Pons (tissue), 1 donor: ENCODE measurements around the gene ZSWIM4.
"Not testable (repeated sequence)": the region's sequence is repeated elsewhere in the genome, so short reads cannot be mapped to it uniquely, and the experiment has no call there.

Experiments
- DNase-seq: peaks from one replicate; pipeline ENCODE4 v3.0.0-alpha.2; 2016; ENCODE audit warnings: low spot score

Gene ZSWIM4

DNA sequence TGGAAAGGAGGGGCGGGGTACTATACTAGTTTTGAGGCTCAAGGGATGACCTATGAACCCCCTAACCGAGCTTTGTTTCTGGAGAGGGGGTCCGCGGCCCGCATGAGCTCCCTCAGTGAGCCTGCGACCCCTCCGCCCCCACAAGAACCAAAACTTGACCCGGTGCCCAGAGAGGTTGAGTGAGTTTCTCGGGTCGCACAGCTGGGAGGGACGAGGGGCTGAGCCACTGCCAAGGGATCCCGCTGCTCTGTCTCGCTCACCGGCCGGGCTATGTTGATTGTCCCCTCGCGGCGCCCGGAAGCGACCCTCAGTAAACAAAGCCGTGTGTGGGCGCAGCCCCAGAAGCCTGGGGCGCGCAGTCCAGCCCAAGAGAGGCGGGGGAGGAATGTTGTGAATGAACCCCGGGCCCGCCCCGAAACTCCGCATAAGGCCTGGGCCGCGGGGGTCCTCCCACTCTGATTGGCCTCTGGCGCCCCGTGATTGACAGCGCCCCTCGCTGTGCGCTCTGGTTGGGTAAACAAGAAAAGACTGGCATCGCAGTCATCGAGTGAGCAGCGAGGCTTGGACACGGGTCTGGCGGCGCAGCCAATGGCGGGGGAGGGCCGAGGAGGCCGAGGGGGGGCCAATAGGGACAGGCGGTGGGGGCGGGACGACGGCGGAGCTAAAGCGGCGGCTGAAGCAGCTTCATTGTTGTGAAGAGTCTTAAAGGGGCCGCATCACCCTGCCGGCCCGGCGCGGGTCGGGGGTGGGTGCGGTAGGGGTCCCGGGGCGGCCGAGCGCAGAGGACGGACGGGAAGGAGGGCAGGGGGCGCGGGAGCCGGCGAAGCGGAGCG lies at the start of gene ZSWIM4:
TSS of gene ZSWIM4 (plus strand) at position 687 of the 833 bp plus-strand sequence. CDS start 206 bp downstream, outside the sequence.
- peak; percentile 99 for DNase-seq

DNA sequence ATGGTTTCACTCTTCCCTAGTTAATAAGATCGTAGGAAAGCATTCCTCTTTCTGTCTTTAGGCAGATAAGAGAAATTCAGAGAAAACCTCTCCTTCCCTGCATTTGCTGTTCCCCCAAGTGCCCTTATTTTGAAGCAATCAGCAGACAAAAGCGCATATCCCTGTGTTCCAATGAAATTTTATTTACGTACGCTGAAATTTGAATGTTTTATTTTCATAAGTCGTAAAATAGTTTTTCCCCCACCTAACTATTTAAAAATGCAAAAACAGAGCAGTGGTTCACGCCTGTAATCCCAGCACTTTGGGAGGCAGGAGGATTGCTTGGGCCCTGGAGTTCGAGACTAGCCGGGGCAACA lies 48.2 kb upstream of the ZSWIM4 start:
- no peak for DNase-seq

DNA sequence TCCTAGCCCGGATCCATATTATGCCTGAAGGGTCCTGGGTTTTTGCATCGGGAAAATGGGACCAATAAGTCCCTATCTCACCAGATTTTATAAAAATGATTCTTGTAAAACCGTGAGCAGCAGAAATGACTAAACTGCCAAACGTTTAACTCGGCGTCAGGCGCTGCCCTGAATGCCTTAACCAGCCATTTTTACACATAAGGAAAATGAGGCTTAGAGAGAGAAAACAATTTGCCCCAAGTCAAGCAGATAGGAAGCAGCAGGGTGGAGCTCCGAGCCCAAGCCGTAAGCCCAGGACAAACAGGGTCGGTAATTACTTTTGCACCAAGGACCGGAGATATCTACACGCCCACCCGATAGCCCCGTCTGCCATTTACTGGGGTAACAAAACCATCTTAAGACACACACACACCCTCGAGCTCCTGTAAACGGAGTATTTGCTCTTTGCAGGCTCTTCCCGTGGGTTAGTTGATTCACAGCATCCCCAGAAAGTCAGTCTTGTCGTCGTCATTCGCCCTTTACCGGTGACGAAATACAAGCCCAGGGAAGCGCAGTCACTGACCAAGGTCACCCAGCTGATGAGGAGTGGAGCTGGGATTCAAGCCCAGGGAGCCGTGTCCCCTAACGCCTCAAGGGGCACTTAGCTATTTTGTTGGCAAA lies 46.9 kb upstream of the ZSWIM4 start:
- DNase-seq = no peak

DNA sequence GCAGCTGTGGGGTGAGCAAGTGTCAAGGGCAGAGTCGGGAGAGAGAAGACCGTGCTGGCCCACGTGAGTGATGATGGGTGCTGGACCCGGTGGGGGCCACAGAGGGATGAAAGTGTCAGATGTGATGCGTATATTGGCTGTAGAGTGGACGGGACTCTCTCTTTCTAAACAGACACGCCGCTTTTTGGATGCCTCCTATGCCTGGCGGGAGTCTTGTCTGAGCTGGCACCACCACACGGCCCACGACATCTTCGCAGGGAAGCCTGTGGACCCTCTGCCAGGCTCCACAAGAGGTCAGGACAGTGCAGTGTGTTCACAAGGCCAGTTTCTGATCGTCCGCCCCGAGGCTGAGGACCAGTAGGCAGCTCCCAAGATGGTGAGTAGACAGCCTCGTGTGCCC lies 43.8 kb upstream of the ZSWIM4 start:
- DNase-seq = no peak

DNA sequence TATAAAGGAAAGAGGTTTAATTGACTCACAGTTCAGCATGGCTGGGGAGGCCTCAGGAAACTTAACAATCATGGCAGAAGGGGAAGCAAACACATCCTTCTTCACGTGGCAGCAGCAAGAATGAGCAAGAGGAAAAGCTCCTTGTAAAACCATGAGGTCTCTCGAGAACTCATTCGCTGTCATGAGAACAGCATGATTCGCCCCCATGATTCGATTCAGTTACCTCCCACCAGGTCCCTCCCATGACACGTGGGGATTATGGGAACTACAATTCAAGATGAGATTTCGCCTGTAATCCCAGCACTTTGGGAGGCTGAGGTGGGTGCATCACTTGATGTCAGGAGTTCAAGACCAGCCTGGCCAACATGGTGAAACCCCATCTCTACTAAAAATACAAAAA lies 41.6 kb upstream of the ZSWIM4 start:
- DNase-seq = not testable (repeated sequence)

DNA sequence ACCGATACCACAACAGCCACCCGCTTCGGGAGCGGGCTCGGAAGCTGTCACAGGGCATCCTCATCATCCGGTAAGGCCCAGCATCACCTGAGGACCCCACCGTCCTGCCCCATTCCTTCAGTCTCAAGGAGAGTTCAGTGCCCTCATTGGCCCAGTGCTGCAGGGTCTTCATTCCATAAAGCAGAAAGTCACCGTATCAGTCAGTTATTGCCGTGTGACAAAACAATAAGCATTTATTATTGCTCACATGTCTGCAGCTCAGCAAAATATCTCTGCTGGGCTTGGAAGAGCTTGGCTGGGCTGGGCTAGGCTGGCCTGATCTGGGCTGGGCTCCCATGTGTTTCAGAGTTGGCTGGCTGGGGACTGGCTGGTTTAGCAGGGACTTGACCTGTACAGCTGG lies 39.0 kb upstream of the ZSWIM4 start:
- no peak for DNase-seq

DNA sequence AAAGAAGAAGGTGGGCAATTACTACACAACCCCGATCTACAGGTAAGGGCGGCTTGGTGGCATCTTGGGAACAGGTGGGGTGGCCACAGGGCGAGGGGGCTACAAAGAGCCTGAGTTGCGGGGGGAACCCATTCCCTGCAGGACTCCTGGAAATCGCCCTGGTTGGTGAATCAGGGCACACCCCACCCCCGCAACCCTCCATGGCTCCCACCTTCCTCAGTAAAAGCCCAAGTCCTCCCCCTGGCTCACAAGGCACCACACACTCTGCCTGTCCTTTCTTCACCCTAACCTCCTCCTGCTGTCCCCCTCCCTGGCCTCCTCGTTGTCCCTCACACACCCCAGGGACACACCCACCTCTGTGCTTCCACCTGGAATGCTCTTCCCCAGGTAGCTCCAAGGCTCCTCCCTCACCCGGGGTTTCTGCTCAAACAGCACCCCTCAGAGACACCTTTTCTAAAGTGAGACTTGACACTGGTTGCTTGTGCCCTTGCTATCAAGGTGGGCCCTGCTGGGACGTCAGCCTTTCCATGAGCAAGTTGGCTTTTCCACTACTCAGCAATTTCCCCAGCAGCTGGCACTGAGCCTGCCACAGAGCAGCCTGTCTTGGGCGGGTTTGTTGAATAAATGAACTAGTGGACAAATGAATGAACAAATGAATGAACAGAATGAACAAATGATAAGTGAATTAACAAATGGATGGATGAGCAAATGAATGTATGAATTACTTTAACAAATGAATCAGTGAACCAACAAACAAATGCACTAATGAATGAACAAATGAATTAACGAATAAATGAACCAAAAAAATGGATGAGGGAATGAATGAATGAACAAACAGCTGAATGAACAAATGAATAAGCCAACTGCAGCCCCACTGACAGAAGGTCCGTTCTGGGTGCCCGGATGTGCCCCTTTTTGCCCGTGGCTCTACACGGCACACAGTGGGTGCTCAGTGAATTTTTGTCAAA lies 37.2 kb upstream of the ZSWIM4 start:
- DNase-seq = no peak

DNA sequence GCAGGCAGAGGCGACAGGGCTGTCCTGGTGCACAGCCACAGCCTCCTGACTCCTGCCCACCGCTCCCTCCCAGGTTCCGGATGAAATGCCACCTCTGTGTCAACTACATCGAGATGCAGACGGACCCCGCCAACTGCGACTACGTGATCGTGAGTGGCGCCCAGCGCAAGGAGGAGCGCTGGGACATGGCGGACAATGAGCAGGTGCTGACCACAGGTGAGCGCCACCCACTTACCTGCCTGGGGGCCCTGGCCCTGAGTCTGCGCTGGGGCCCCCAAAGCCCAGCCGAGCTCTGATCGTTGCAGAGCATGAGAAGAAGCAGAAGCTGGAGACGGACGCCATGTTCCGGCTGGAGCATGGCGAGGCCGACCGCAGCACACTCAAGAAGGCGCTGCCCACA lies 36.4 kb upstream of the ZSWIM4 start:
- DNase-seq = no peak

DNA sequence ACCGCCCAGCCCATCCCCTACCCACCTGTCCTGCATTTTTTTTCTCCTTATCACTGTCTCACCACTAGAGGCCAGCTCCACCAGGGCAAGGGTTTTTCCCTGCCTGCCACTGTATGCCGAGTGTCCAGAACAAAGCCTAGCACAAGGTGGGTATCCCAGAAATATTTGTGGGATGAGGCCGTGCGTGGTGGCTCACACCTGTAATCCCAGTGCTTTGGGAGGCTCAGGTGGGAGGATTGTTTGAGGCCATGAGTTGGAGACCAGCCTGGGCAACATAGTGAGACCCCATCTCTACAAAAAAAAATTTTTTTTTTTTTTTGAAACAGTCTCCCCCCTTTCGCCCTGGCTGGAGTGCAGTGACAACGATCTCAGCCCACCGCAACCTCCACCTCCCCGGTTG lies 33.8 kb upstream of the ZSWIM4 start:
- DNase-seq = no peak

DNA sequence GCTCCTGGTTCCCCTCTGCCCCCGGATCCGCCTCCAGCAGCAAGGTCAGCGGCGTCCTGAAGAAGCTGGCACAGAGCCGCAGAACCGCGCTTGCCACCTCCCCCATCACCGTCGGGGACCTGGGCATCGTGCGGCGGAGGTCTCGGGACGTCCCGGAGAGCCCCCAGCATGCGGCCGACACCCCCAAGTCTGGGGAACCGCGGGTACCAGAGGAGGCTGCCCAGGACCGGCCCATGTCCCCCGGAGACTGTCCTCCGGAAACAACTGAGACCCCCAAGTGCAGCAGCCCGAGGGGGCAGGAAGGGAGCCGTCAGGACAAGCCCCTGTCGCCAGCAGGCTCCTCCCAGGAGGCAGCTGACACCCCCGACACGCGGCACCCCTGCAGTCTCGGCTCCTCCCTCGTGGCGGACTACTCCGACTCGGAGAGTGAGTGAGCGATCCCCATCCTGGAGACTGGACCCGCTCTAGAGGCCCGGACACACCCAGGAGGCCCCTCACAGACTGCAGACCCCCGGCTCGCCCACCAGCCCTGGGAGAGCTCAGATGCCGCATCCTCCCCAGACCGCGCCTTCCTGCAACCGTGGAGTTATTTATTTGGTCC lies 32.5 kb upstream of the ZSWIM4 start:
- DNase-seq = no peak

DNA sequence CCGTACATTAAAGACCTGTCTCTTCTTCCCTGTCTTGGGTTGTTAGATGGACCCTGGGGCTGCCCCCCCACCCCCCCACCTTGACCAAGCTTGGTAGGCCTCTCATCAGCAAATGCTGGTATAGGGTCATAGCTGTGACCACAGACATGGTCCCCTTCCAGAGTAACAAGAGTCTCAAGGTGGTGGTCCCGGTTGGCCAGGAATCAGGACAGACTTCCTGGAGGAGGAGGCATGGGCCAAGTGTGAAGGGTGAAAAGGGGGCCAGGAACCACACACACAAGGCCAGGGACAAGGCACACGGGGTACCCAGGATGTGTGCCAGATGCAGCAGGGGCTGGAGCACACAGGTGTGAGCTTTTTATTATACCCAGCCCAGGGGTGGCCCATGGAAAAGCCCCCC lies 32.0 kb upstream of the ZSWIM4 start:
- DNase-seq = no peak

DNA sequence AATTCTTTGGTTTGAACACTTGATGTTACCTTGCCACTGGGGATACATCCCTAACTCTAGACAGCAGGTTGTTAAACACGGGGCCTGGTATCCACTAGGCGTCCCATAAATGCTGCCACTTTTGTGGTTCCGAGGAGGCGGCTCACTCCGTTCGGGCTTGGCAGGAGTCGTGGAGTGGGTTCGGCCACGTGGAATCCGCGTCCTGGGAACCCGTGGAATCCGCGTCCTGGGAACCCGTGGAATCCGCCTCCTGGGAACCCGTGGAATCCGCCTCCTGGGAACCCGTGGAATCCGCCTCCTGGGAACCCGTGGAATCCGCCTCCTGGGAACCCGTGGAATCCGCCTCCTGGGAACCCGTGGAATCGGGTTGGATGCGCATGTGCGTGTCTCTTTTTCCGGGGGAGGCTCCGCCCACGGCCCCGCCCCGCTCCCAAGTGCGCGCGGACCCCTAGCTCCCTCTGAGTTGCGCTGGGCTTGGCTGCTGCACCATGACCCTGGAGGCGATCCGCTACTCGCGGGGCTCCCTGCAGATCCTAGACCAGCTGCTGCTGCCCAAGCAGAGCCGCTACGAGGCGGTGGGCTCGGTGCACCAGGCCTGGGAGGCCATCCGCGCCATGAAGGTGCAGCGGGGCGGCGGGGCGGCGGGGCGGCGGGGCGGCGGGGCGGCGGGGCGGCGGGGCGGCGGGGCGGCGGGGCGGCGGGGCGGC lies 31.0 kb upstream of the ZSWIM4 start, which contains the start of gene MRI1:
TSS of gene MRI1 (plus strand) at position 422 of the 707 bp plus-strand sequence. CDS start at position 489, 67 bp downstream.
- peak; percentile 40 for DNase-seq

DNA sequence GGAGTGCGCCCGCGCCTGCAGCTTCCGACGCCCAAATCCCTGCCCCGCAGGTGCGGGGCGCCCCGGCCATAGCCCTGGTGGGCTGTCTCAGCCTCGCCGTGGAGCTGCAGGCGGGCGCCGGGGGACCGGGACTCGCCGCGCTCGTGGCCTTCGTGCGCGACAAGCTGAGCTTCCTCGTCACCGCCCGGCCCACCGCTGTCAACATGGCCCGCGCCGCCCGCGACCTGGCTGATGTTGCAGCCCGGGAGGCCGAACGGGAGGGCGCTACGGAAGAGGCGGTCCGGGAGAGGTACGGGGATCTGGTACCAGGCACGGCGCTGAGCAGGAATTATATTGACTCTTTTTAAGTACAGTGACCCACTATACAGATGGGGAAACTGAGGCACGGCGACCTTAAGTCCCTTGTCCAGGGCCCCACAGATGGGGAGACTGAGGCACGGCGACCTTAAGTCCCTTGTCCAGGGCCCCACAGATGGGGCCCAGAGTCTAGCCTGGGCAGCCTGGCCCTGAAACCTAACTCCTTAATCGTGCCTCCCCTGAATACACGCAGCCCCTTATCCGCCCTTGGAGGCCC lies 30.3 kb upstream of the ZSWIM4 start:
- no peak for DNase-seq

DNA sequence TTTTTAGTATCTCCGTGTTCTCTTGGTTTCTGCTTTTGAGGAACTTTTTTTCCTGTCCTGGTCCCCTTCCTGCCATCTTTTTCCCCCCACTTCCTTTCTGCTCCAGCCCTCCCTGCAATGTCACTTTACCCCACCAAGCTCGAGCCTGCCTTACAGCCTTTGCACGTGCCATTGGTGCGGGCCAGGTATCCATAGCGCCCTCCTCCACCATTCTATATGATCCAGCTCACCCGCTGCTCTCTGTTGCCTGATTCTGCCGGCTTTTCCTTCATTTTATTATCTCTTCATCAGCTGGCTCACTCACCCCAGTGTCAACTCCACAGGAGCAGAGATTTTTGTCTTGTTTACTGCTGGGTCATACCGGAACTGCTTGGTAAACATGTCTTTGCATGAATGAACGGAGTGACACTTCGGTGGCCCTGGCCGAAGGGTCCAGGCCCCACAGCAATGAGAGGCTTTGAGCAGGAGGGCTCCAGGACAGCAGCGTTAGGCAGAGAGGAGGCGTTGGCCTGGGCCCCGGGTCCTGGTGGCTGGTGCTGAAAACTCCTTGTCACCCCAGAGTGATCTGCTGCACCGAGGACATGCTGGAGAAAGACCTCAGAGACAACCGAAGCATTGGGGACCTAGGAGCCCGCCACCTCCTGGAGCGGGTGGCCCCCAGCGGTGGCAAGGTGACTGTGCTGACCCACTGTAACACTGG lies 29.7 kb upstream of the ZSWIM4 start:
- no peak for DNase-seq

DNA sequence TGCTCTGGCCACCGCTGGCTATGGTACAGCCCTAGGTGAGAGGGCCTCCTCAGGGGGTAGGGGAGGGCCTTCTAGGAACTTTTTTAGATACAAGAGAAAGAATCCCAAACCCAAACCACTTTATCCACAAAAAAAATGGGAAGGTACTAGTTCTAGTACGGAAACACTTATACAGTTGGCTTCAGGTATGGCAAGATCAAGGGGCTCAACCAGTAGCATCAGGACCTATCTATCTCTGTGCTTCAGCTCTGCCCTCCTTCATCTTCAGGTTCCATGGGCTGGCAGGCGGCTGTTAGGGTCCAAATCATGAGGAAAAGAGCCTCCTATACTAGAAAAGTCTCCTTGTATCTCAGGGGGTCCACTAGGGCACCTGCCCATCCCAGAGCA lies 29.2 kb upstream of the ZSWIM4 start:
- DNase-seq = no peak

DNA sequence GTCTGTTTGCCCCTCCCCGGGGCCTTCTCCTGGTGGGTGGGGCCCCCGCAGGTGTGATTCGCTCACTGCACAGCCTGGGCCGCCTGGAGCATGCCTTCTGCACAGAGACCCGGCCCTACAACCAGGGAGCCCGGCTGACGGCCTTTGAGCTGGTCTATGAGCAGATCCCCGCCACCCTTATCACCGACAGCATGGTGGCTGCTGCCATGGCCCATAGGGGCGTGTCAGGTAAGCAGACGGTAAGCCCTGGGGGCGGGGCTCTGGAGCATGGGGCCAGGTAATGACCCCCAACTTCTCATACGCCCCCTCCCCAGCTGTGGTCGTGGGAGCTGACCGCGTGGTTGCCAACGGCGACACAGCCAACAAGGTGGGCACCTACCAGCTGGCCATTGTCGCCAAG lies 26.7 kb upstream of the ZSWIM4 start:
- no peak for DNase-seq

DNA sequence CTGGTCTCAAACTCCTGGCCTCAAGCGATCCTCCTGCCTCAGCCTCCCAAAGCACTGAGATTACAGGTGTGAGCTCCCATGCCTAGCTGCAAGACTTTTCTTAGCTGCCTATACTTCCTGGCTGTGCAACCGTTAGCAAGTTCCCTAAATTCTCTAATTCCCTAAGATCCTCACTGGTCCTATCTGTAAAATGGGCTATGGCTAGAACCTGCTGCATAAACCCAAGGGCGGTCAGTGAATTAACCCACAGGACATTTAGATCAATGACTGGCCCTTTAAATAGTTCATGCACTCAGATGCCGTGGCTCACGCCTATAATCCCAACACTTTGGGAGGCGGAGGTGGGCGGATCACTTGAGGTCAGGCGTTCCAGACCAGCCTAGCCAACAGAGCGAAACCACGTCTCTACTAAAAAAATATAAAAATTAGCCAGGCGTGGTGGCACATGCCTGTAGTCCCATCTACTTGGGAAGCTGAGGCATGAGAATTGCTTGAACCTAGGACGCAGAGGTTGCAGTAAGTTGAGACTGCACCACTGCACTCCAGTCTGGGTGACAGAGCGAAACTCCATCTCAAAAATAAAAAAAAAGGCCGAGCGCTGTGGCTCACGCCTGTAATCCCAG lies 25.1 kb upstream of the ZSWIM4 start:
- no peak for DNase-seq

DNA sequence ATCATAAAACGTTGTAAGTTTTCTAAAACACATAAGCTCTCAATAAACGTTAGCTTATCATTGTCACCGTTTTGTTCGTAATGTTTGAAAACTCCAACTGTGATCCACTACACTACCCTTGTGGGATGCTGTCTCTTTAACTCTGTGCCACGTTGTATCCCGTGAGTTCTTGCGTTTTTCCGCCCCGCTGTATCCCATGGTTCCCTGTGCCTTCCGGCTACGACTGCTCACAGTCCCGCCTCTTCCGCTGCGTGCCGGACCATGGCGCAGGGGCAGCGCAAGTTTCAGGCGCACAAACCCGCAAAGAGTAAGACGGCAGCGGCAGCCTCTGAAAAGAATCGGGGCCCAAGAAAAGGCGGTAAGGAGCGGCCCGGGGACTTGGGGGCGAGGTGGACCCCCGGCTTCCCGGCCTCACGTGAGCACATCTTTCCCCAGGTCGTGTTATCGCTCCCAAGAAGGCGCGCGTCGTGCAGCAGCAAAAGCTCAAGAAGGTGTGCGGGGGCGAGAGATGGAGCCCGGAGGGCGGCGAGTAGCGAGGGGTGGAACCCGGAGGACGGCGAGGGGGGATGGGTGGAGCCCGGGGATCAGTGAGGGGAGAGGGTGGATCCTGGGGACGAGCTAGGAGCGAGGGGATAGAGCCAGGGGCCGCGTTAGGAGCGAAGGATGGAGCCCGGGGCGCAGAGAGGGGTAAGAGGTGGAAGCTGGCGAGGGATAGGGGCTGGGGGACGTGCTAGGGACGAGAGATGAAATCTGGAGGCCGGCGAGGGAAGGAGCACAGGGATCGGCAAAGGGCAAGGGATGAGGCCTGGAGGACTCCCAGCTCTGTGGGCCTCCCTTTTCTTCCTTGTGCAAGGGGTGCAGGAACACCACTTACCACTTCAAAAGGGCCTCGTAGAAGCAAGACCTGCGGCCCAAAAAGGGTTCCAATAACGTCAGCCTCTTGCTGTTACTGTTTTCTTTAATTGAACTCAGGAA lies 20.7 kb upstream of the ZSWIM4 start, which contains the start of gene C19orf53:
TSS of gene C19orf53 (plus strand) at position 240 of the 975 bp plus-strand sequence. CDS start at position 262, 22 bp downstream.
- peak; percentile 93 for DNase-seq
